ENCODE measurements around the gene INHBC.
A peak's percentile ranks its signal among the peaks of the same experiment; 100 is the strongest.
"Not testable (repeated sequence)": the region's sequence is repeated elsewhere in the genome, so short reads cannot be mapped to it uniquely, and the experiment has no call there.

INHBC gene

GRCh38 chr12:57487055-57487596, 52.5 kb downstream of the INHBC start:
- no peak for DNase-seq (ENCODE audit: low read depth)

DNA sequence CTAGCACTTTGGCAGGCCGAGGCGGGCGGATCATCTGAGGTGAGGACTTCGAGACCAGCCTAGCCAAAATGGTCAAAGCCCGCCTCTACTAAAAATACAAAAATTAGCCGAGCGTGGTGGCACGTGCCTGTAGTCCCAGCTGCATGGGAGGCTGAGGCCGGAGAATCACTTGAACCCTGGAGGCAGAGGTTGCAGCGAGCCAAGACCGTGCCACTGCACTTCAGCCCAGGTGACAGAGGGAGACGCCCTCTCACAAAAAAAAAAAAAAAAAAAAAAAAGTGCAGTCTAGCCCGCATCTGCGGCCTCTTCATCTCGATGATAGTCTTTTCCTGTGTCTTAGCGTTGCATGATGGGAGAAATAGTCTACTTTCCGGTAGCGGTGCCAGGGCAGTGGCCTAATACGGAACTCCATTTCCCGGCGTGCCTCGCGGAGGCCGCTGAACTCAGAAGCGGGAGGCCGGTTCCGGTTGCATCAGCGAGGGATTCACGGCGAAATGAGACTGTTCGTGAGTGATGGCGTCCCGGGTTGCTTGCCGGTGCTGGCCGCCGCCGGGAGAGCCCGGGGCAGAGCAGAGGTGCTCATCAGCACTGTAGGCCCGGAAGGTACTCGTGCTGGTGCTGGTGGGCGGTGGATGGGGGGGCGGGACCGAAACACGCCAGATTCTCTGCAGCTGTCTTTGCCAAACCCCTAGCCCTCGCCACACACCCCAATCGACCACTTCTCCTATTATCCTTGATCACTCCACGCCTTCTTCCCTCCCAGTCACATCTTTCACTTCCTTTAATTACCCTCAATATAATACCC, 53.2 kb downstream of the INHBC start, which contains the start of gene MARS1:
MARS1 (plus strand) TSS at position 472 of the 805 bp plus-strand sequence; CDS start at position 495, 23 bp downstream.
- peak; percentile 87 for DNase-seq (ENCODE audit: low read depth)

- no peak for DNase-seq (ENCODE audit: low read depth)
Observed at GRCh38 chr12:57488402-57489156, 54.0 kb downstream of the INHBC start.

- DNase-seq (ENCODE audit: low read depth): no peak
Observed at GRCh38 chr12:57489157-57489641, 54.6 kb downstream of the INHBC start.

- DNase-seq (ENCODE audit: low read depth): no peak
Observed at GRCh38 chr12:57490126-57490525, 55.5 kb downstream of the INHBC start.

GRCh38 chr12:57491393-57492280, 57.1 kb downstream of the INHBC start:
- DNase-seq (ENCODE audit: low read depth): no peak

GRCh38 chr12:57495051-57495701, 60.6 kb downstream of the INHBC start:
- DNase-seq (ENCODE audit: low read depth): not testable (repeated sequence)

- DNase-seq (ENCODE audit: low read depth): no peak
Observed at GRCh38 chr12:57496822-57497221, 62.2 kb downstream of the INHBC start.

DNA sequence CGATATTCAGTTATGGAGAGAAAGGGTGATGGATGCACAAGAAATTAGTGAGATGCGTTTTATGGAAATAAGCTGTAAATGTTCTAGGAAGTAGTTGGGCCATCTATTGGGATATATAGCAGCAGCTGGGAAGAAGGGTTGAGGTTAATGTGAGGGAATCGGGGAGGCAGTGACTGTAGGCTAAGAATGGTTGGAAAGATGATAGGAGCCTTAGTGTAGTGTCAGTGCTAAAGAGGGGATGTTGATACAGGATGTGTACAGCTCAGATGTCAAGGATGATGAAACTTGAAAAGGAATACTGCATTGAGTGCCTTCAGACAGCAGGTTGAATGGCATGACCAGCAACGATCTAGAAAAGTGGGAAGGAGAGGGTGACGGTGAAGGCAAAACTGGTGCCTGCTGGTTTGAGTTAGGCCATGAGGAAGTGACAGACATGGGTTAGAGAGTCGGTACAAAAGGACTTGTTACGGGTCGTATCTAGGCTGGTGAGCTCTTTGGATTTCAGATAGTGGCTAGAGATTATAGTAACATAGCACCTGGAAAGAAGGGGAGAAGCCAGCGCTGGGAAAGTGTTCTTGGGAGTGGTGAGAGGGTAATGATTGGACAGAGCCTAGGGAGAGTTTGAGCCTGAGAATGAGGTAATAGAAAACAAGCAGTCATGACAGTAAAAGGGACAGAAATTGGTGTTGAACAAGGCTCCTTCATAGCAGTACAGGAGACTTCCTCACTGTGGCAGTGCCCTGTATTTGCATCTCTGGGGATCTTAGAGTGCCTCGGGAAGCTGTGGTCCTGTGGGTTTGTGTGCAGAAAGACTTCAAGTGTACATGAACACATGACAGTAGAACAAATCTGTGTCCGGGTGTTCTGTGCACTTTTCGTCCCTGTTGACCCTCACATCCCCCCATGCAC, 62.9 kb downstream of the INHBC start:
- DNase-seq (ENCODE audit: low read depth): no peak

DNA sequence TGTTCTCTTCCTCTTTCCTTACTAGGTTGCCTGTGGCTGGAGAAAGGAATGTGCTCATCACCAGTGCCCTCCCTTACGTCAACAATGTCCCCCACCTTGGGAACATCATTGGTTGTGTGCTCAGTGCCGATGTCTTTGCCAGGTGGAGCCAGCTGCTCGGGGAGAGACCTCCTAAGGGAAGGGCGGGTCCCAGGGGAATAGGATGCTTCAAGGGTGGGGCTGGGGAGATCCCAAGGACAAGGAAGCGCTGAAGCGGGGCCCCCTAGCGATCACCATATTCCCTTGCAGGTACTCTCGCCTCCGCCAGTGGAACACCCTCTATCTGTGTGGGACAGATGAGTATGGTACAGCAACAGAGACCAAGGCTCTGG, 63.5 kb downstream of the INHBC start:
- DNase-seq (ENCODE audit: low read depth): no peak

DNA sequence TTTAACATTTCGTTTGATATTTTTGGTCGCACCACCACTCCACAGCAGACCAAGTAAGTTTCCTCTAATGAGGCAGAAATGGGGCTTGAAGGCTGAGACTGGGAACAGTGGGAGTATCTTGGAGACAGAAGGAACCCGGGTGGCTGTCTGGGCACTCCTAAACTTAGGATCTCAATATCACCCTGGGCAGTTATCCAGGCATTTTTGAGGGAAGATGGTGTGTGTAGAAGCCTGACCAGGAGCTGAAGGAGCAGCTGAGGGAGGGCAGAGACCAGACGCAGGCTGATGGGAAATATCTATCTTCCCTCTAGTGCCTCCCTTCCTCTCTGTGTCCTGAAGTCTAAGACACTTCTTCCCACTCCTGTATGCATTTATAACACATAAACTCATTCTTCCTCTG, 64.0 kb downstream of the INHBC start:
- no peak for DNase-seq (ENCODE audit: low read depth)

DNA sequence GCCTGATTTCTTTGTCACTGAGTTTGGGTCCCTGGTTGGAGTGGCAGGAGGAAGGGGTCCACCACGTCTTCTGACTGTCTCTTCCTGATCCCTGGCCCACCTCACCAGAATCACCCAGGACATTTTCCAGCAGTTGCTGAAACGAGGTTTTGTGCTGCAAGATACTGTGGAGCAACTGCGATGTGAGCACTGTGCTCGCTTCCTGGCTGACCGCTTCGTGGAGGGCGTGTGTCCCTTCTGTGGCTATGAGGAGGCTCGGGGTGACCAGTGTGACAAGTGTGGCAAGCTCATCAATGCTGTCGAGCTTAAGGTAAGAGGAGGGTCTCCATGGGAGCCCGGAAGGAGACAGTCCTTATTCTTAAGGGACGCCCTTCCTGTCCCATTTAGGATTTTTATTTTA, 65.6 kb downstream of the INHBC start:
- no peak for DNase-seq (ENCODE audit: low read depth)
